Stimulated activated CD4-positive, alpha-beta T cell treated with anti-CD3 and anti-CD28 coated beads, Interleukin-2, amount 100 ng/mL, for 48 hours (primary cell): ENCODE results near the gene PSAPL1.

Source experiments
- DNase-seq, 2 donors: peaks; one replicate each; pipeline ENCODE4 v3.0.0-alpha.2; 2020

PSAPL1 gene

DNA sequence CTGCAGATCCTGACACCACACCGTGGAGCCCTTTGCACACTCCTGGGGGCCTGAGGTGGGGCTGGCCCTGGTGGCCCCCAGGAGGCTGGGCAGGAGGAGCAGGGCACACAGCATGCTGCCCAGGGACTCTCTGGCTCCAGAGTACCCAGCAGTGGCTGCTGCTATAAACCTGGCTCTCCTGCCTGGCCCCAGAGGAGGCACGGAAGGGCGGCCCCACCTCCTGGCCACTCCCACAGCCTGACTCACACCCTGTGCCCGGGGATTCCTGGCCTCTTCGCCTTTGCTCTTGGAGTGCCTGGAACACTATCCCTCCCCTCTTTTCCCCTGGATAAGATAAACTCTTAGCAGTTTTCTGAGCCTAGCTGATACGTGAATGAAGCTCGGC lies at the start of gene PSAPL1:
Gene PSAPL1, minus strand, starts transcription at position 165 of the 385 bp plus-strand sequence. Its CDS starts 51 bp downstream, at position 114.
- no peak for DNase-seq

DNA sequence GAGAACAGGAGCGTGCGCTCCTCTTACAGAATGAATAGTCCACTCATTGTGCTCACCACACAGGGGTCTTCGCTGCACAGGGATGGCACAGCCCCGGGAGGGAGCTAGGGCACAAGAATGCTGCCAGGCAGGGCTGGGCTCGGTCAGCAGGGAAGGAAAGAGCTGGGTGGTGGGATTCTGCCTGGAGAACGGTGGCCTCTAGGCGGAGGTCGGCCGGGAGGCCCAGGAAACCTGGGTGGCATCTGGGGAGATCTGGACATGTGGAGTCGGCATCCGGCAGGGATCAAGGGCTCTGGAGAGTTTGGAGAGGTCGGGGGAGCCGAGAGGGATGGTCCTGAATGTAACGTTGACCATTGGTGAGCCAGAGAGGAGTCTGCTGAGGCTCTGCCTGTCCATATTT lies 46.5 kb upstream of the PSAPL1 start:
- no peak for DNase-seq

DNA sequence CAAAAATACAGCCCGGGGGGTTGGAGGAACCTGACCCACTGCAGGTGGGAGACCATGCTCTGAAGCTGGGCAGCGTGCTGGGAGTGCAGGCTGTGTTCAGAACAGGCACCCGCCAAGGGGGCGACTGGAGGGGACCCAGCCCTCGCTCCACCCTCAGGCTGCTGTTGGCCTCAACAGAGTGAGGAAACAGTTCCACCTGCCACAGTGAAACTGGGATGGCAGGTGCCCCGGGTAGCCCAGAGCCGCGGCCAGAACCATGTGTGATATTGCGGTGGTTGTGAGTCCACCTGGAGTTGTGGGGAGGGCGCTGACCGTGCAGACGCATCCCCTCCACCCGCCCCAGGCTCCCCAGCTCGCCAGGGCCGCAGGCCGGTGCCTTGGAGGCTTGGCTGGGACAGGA lies 45.7 kb upstream of the PSAPL1 start:
- DNase-seq, result no peak

GRCh38 chr4:7478665-7479064 lies 43.9 kb upstream of the PSAPL1 start:
- no peak for DNase-seq

- DNase-seq, result no peak
These were observed 43.0 kb upstream of the PSAPL1 start for GRCh38 chr4:7477695-7478094.

GRCh38 chr4:7476820-7477219 lies 42.1 kb upstream of the PSAPL1 start:
- no peak for DNase-seq

- no peak for DNase-seq
These were observed 40.5 kb upstream of the PSAPL1 start for GRCh38 chr4:7475207-7475606.

DNA sequence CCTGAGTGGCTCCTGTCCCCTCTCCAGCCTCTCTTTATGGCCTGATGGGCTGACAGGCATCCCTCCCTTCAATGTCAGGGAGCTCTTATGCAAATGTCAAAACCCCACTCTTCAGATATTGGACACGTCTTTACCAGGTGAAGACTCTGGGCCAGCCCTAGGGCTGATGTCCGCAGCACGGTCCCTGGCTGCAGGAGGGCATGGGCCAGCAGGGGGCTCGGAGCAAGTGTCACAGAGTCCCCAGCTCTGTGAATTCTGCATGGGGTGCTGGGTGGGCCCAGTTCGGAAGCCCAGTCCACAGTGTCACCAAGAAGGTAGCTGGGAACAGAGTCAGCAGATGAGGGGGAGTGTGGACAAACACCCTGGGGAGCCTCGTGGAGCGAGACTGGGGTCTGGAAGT lies 39.6 kb upstream of the PSAPL1 start:
- DNase-seq, result no peak

- DNase-seq, result no peak
These were observed 38.4 kb upstream of the PSAPL1 start for GRCh38 chr4:7473081-7473480.

GRCh38 chr4:7472442-7473013 lies 37.8 kb upstream of the PSAPL1 start:
- DNase-seq, result no peak

DNA sequence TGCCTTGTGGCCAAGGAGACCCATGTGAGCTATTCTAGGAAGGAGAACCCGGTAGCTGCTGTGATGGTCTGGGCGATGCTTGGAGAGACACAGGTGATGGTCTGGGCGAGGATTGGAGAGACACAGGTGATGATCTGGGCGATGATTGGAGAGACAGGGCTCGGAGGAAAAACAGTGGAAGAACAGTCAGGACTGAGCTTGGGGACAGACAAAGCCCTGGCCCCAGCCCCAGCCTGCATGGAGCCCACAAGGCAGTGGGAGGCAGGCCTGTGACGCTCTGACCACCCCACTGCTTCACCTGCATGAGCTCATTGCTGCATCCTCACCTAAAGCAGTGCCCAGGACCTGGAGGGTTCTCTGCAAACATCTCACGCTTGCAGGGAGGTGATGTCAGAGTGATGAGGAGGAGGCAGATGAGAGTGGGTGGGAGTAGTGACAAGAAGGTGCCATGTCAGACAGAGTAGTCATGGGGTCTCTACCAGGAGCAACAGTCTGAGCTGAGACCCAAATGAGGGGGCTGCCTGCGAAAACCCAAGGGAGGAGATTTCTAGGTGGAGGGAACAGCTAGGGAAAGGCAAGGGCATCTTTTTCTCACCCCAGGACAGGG lies 35.9 kb upstream of the PSAPL1 start:
- DNase-seq, result no peak

- no peak for DNase-seq
These were observed 35.4 kb upstream of the PSAPL1 start for GRCh38 chr4:7470111-7470510.

GRCh38 chr4:7469023-7469422 lies 34.3 kb upstream of the PSAPL1 start:
- no peak for DNase-seq

DNA sequence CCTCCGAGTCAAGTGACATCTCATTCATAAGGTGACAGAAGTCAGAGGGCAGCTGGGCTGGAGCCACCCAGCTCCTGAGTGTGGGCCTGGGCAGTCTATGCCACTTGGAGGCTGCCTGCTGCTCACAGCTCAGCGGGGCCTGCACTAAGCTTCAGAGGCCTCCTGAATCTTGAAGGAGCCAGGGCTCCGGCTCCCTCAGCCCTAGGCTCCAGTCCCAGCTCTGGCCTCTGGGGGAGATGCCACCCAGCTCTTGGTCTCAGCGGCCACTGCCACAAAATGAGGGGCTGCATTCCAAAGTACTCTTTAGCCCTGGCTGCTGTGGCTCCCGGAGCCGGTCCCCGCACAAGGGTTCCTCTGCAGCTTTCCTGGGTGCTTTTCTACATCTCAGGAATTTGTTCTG lies 32.7 kb upstream of the PSAPL1 start:
- DNase-seq, result no peak

- no peak for DNase-seq
These were observed 32.2 kb upstream of the PSAPL1 start for GRCh38 chr4:7466904-7467303.

- no peak for DNase-seq
These were observed 31.5 kb upstream of the PSAPL1 start for GRCh38 chr4:7466215-7466614.

GRCh38 chr4:7465017-7465416 lies 30.3 kb upstream of the PSAPL1 start:
- no peak for DNase-seq

DNA sequence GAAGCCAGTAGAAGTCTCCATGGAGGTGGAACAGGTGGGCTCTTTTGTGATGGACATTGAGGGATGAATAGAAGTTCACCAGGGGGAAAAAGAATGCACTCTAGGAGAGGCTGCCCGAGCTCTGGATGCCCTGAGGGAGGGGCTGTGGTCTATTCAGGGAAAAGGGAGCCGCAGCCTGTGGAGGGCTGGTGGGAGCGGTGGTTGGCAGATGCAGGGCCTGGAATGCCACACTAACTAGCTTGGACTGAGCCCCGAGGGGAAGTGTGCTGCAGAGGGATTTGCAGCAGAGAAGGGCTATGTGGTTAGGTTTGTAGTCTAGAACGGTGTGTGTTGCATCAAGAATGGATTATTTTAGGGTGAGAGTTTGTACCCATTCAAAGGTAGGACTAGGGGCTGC lies 29.5 kb upstream of the PSAPL1 start:
- no peak for DNase-seq

GRCh38 chr4:7463566-7464258 lies 29.0 kb upstream of the PSAPL1 start:
- no peak for DNase-seq

DNA sequence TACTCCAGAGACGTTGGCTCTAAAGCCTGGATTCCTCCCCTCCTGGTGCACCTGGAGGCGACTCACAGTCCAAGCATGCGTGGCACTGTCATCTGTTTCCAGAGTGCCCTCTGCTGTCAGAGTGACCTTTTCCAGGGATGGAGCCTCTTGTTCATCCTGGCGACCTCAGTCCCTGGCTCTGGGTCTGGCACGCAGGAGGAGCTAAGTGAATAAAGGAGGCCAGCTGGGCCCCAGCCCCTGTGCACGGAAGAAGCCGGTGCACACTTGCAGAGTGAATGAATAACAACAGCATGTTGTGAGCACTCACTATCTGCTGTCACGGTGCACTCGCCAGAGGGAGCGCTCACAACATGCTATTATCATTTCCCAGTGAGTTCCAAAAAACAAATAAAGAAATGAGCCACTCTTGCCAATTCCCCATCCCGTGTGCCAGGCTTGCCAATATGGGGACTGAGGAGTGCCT lies 27.8 kb upstream of the PSAPL1 start:
- no peak for DNase-seq

DNA sequence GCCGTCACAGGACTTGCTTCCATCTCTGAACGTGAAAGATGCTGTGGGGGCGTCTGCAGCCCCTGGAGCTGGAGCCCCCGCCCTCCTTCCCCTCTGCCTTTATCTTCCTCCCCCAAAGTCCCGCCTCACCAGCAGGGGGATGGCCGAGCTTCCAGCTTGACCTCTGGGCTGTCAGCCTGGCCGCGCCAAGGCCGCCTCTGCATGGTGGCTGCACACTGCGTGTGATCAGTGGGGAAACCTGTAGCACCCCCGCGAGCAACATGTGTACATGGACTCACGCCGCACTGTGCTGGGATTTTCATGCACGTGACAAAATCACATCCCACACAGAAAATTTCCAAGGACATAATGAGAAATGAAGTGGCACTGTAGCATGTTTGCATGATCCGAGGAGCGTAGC lies 26.5 kb upstream of the PSAPL1 start:
- DNase-seq, result no peak

DNA sequence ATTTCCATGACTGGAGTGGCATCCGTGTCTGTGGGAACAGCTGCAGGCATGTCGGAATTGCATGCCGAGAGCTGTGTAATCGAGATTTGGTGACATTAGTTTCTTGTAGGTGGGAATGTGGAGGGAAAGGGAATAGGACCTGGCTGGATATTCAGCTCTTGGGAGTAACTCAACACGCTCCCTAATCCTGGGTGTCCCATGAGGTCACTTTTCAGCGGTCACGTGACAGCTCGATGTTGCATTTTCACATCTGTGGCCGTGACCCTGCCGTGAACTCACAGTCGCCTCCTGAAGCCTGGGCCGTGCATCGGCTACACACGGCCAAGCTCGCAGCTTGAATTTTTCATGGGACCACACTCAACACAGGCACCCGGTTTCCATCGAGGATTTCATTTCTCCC lies 25.8 kb upstream of the PSAPL1 start:
- no peak for DNase-seq

DNA sequence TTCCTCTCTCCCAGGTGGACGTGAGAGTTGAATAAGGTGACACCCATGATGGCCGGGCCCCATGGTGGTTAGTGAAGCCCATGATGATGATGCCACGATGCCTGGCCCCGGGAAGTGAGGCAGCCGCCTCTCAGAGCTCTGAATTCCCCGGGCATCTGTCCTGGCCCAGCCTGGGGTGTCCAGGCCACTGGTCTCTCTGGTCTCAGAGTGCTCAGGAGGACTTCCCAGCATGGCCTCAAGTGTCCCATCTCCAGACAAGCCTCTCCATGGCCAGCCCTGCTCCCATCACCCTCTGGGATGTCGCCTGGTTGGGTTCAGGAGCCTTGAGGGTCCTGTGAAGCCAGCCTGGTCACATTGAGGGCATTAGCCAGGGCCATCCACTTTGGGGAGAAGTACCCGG lies 24.7 kb upstream of the PSAPL1 start:
- no peak for DNase-seq

- DNase-seq, result no peak
These were observed 23.7 kb upstream of the PSAPL1 start for GRCh38 chr4:7458477-7458876.

- DNase-seq, result no peak
These were observed 23.3 kb upstream of the PSAPL1 start for GRCh38 chr4:7458066-7458425.
